Activated T-cell treated with anti-CD3 and anti-CD28 coated beads for 4 hours (primary cell): ENCODE measurements around the gene GRM7.

Source experiments
- DNase-seq: peaks from one replicate; pipeline ENCODE4 v3.0.0-alpha.2; 2020

GRM7 gene

DNA sequence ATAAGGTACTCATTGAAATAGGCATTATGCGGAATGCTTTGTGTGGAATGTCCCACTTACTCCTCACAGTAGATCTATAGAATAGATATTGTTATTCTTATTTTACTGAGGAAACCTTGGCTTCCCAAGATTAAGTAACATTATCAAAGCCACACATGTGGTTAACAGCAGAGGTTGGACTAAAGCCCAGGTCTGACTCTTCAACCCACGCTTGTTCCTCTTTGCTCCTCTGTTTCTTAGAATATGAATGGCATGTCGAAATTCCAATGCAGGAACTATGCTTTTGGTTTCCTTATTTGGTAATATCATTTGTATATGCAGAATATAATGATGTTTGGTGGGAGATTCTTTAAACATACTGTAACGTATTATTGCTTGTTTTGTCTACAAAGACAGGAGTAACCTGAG lies 821.9 kb downstream of the GRM7 start:
- DNase-seq, result no peak

DNA sequence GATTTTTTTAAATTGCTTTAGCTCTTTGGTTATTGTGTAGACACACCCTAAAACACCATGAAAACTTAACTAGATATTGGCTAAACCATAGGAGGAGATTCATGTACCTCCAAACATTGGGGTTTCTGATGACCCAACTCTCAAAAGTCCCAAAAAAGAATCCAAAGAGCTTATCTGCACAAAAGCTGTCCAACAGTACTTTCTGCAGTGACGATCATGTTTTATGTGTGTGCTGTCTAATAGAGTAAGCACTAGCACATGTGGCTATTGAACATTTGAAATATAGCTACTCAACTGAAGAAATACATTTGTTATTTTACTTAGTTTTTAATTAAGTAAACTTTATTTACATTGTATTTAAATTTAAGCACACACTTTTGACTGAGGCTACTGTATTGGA lies 822.5 kb downstream of the GRM7 start:
- no peak for DNase-seq

DNA sequence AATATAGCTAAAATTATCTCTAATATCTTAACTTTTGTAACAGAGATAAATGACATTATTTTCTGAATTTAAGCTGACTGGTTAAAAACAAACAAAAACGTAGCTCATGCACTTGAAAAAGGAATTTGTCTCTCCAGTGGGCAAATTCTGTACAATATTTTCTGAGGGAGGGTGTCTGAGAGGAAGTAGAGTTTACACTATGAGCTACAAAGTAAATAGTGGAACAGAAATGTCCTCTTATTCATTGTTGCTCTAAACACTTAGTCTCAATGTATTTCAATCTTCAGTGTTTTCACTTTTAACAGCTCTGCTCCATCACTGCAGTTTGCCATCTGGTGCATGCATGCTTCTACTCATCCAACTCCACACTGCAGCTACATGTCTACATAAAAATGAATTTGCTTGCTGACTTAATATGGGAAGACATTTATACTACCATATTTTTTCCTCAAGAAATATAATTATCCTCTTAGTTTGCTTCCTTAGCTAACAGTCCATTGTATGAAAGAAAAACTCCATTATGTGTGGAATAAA lies 823.3 kb downstream of the GRM7 start:
- DNase-seq, result no peak

DNA sequence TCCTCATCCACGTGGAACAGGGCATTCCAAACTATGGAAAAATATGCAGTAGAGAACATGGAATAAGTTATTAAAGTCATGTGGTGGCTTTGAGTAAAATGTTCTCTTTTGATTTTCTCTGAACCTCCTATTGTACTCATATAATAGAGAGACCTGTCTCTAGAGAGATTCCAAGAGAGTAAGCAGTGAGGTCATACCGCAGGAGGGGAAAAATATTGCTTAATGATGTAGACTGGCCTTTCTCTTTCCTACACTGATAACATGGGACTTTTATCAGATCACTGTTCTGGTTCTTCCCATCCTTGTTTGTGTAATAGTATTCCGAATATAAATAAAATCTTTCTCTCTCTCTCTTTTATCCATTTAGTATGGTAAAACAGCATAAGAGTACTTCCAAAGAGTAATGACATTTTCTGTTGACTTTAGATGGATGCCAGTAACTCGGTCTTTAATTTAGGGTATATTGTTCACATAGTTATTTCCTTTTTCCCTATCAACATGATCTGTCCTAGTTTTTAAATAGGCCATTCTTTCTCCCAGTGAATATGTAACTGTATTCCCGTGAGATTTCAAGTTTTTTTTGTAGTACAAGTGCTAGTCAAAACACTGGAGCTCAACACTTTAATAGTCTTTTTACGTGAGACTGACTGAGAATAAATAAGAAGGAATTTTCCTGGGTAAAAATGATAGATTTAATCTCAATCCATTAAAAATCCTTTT lies 826.7 kb downstream of the GRM7 start:
- no peak for DNase-seq

DNA sequence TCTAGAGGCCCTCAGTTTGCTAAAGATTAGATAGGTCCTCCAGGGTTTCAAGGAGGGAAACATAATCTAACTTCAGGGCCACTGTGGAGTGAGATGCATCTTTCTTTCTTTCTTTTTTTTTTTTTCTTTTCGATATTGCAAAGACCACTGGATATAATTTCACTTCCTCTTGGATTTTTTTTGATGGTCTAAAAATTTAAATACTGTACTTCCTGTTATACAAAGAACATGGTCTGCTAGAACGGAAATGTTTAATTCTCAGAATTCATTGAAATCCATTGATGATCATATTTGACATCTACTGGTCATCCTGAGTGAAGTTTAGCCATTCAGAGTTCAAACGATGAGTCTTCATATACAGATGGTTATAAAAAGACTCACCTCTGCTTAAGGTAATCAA lies 832.0 kb downstream of the GRM7 start:
- DNase-seq, result no peak

- no peak for DNase-seq
These were observed 833.1 kb downstream of the GRM7 start for GRCh38 chr3:7693976-7694375.

DNA sequence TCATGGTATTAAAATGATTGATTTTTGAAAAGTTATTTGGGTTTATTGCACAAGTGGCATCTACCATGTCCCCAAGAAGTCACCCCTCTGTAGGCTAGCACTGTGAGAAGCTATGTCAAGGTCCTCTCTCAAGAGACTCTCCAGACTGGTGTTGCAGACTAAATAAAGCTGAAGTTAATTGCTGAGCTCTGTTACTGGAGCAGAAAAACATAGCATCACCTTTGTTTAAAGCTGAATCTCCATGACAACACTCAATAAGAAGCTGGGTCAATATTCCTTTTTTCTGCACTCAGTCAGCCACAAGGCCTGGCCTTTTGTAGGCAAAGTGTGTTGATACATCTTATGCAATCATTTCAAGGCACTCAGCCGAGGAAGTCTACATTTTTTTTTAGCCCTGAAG lies 834.1 kb downstream of the GRM7 start:
- DNase-seq, result no peak

GRCh38 chr3:7696320-7696719 lies 835.4 kb downstream of the GRM7 start:
- DNase-seq, result no peak

DNA sequence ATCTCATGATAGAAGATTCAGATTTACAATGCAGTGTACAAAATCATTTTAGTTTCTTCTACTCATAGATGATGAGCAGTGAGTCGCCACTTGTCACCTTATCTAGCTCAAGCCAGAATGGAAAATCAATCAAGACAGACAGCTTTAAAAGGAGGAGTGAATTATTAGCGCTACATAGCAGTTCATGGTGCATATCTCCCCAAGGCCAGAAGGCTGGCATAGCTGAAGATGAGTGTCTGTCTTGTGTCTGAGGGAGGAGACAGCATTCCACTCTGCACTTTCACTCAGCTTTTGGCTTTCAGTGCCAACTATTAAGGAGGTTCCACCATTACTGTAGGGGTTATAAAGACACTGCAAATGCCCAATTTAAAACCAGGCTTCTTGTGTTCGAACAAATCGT lies 836.6 kb downstream of the GRM7 start:
- DNase-seq, result no peak

GRCh38 chr3:7700539-7700938 lies 839.6 kb downstream of the GRM7 start:
- no peak for DNase-seq

GRCh38 chr3:7700977-7701376 lies 840.1 kb downstream of the GRM7 start:
- DNase-seq, result no peak

DNA sequence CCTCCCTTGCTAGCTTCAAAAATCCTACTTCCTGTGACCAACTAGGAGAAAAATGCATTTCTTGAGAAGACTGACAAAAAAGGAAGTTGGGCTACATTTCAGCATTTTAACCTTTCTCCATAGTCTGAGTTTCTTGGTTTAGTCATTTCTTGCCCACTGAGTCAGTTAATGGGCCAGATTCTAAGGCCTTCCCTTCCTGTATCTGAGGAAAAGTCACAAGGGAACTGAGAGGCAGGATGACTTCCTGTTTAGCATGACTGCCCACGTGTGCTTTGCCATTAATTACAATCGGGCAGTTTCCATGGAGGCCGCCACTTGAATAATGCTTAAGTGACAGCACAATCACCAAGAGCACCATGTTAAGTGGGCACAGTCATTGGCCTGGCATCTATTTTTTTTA lies 846.3 kb downstream of the GRM7 start:
- no peak for DNase-seq

DNA sequence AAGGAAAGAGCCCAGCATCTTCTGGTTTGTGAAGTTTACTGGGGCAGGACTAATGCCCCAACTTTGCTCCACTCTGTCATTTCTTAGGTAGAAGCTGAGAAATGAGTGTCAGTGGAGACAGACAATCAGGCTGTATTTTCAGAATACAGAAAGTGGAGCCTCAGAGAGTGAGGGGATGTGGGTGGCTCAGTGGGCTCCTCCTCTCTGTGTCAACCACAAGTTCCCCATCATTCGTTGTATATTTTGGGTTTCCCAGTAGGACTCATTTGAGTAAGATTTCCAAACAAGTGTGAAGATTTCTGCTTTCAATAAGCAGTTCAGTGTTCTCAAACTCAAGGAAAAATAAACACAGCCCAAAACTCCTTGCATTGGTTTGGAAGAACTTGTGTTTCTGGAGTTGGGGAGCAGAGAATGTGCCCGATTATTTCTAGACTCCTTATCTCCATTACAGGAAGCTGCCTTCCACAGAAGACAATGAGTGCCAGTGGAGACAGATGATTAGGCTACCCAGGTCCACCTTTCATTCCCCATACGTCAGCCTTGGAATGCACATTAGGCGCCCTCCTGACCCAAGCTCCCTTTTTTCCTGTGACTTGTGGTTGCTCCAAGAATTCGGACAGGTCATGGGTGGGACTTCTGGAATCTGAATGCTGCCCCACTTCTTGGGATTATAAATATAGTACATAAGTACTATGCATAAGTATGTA lies 848.6 kb downstream of the GRM7 start:
- no peak for DNase-seq

DNA sequence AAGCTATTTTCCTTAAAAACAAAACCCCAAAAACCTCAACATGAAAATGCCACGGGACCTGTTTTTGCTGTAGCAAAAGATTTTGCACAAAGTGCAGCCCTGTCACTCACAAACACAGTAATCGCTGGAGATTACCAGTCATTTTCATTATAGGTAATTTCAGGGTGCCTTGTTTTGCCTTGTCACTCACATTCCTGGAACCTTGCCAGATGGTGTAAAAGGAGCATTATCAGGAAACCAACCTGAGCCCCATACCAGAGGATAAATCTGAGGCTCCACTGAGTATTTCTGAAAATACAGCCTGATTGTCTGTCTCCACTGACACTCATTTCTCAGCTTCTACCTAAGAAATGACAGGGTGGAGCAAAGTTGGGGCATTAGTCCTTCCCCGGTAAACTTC lies 849.4 kb downstream of the GRM7 start:
- no peak for DNase-seq

- DNase-seq, result no peak
These were observed 852.8 kb downstream of the GRM7 start for GRCh38 chr3:7713724-7714123.

GRCh38 chr3:7720649-7721297 lies 859.9 kb downstream of the GRM7 start:
- no peak for DNase-seq

DNA sequence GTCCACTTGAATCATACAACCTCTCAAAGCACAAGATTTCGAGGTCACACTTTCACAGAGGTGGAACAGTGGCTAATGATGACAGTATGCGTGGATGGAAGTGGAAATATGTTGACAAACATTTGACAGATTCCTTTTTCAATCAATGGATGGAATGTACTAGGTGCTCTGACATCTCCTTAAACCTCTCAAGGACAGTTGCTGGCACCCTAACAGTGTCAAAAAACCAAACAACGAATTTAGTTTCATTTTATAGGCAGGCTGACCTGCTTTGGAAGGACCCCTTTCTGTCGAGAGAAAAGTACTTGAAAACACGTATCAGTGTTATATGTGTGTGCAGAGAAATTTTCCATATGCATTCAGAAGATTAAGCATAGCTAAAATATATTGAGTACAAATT lies 861.0 kb downstream of the GRM7 start:
- DNase-seq, result no peak

DNA sequence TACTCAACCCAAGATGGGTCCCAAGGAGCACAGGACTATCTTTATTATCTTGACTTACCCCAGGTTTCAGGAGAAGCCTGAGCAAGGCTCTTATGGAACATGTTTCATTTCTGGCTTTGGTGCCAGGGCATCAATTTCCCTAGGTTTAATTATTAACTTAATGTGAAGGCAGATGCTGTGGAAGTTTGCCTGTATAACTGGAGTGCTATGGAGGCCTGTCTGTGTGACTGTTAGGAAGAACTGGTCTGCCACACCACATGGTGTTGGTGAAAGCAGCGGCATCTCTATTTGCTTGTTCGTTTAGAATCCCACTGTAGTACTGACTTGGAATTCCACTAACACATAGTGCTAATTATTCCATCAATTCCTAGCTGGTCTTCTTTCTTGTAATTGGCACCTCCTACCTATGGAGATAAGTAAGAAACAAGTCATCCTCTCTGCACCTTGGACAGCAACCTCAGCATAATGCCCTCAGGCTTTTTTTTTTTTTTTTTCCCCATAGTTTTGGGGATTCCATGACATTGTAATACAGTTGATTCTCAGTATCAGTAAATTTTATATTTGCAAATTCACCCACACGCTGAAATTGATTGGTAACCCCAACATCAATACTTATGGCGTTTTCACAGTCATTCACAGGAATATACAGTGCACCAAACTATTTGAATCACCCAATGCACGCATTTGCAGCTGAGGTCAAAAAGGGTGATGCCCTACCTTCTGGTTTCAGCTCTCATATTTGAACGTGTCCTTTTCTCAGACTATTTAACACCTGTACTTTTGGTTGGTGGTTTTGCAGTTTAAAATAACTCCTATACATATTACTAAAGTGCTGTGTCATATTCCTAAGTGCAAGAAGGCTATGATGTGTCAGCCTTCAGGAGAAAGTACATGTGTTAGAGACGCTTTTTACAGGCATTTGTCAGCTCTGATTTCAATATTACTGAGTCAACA lies 867.9 kb downstream of the GRM7 start:
- no peak for DNase-seq

DNA sequence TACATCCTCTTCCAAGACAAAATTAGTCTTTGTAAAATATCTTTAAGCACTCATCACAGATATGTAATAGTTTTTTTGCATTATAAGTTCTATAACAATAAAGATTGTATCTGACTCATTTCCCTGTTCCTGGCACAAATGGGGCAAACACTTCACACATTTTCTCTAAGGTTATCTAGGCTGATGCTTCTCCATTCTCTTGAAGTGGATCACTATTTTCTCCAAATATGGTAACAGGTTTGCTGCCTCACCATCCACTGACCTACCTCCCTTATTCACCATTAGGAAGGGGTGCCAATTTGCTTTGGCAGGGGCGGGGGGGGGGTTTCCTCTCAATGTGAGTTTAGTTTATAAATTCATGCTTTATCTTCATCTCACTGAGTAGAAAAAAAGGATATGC lies 873.0 kb downstream of the GRM7 start:
- no peak for DNase-seq

DNA sequence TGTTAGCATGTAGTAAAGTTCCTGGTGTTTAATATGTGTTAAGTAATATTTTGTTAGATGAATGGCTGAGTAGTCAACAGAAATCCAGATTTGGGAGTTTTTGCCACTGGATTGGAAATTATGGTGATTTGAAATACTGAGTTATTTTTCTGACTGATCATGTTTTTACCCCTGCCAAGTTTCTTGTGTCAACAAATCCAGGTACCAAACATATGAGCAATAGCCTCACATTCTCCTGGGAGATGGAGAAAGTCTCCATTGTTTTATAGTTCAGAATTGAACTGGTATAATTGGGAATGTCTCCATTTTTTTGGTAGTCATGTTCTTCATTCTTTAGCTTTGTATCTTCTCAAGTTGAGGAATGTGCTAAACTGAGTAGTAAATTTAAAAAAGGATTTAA lies 873.5 kb downstream of the GRM7 start:
- no peak for DNase-seq

DNA sequence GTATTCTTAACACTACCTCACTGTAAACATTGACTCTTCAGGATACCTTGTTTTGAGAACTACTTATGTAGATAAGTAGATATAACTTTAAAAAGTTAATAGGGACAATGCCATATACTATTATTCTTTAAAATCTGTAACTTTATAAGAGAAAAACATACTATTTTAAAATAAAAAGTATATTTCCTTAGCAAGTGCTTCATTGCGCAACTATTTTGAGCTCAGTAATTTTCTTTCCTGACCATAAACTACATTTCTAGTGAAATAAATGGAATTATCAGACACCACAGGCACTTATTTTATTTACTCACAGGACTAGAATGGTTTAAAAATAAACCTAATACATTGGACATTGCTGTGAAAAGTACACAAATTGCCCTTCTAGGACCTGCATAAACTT lies 876.3 kb downstream of the GRM7 start:
- DNase-seq, result no peak

GRCh38 chr3:7739754-7740153 lies 878.8 kb downstream of the GRM7 start:
- no peak for DNase-seq

GRCh38 chr3:7740458-7740857 lies 879.5 kb downstream of the GRM7 start:
- DNase-seq, result no peak
